Ectodermal cell (in vitro differentiated cells): Measurements from ENCODE around the gene BANK1.
A peak's percentile ranks its signal among the peaks of the same experiment; 100 is the strongest.

Experiments
- H3K27ac ChIP-seq: 2 replicates; pipeline ENCODE4 v1.7.0; 2013; ENCODE audit warnings: mild to moderate bottlenecking, low read depth, low read length; ENCODE audit not compliant: insufficient read depth, poor library complexity, severe bottlenecking
- H3K27me3 ChIP-seq: 2 replicates; pipeline ENCODE4 v1.7.0; 2013; ENCODE audit warnings: mild to moderate bottlenecking, low read length; ENCODE audit not compliant: insufficient read depth, control insufficient read depth, poor library complexity, severe bottlenecking
- H3K36me3 ChIP-seq: one replicate; pipeline ENCODE4 v1.7.0; 2013; ENCODE audit warnings: low read length; ENCODE audit not compliant: control insufficient read depth, insufficient read depth
- H3K4me1 ChIP-seq: one replicate; pipeline ENCODE4 v1.7.0; 2013; ENCODE audit warnings: low read length; ENCODE audit not compliant: control insufficient read depth, insufficient read depth
- H3K4me3 ChIP-seq: 2 replicates; pipeline ENCODE4 v1.7.0; 2013; ENCODE audit warnings: low read depth, low read length, control low read depth; ENCODE audit not compliant: insufficient read depth
- H3K9me3 ChIP-seq: 2 replicates; pipeline ENCODE4 v1.7.0; 2013; ENCODE audit warnings: mild to moderate bottlenecking, low read length, moderate library complexity; ENCODE audit not compliant: control insufficient read depth
- whole genome bisulfite sequencing, 2 experiments: methylation state at CpG; one replicate each; pipeline ENCODE4 v1.1.7; 2013; ENCODE audit warnings: missing lambda C conversion rate in 2 of 2; 5-methylcytosine and 5-hydroxymethylcytosine counted together

Gene BANK1

GRCh38 chr4:101952985-101953384 lies 162.5 kb downstream of the BANK1 start:
- peaks cover 17% of the 10 kb centered on the region for H3K4me1 ChIP-seq
- H3K27me3 ChIP-seq, result no peaks in the 10 kb centered on the region
- H3K36me3 ChIP-seq, result no peaks in the 10 kb centered on the region
- H3K27ac ChIP-seq, result no peak overlapping the region
- no peak overlapping the region for H3K4me3 ChIP-seq
- H3K9me3 ChIP-seq, result no peaks in the 10 kb centered on the region
- WGBS, 2 experiments, result 96 to 100% methylated on average over 3 to 4 of the region's 4 CpGs

DNA sequence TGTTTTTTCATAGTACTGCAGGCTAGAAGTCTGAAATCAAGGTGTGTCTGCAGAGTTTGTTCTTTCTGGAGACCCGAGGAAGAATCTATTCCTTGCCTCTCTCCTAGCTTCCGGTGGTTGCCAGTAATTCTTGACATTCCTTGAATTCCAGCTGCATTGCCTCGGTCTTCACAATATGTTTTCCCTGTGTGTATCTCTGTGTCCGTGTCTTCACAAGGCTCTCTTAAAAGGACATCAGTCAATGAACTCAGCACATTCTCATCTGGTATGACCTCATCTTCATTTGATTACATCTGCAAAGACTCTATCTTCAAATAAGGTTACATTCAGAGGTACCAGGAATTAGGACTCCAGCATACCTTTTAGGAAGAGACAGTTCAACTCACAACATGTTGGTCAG lies 163.4 kb downstream of the BANK1 start:
- H3K27ac ChIP-seq, result peak overlapping the region; percentile 38
- no peaks in the 10 kb centered on the region for H3K27me3 ChIP-seq
- H3K4me1 ChIP-seq, result peaks cover 17% of the 10 kb centered on the region
- WGBS, 2 experiments, result 18 to 25% methylated on average over 4 of the region's 4 CpGs
- H3K36me3 ChIP-seq, result no peaks in the 10 kb centered on the region
- no peaks in the 10 kb centered on the region for H3K9me3 ChIP-seq
- no peak overlapping the region for H3K4me3 ChIP-seq

DNA sequence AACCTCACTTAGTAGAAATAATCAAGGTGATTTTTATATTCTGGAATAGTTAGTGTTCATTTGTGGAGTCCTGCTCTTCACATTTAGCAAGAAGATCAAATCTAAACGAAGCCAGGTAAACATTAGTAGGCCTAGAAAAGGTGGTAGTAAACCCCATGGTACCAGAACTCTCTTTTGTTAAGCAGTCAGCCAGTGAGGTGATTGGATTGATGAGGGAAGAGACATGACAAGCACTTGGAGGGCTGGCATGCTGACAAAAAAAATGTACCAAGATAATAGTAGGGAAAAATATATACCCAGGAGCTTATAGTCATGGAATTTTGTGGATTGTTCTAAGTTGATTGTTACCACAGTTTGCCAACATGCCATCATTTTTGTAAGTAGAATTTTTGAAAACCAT lies 163.8 kb downstream of the BANK1 start:
- H3K27me3 ChIP-seq, result no peaks in the 10 kb centered on the region
- no peak overlapping the region for H3K4me3 ChIP-seq
- H3K27ac ChIP-seq, result peak overlapping the region; percentile 38
- no peaks in the 10 kb centered on the region for H3K36me3 ChIP-seq
- peaks cover 17% of the 10 kb centered on the region for H3K4me1 ChIP-seq
- H3K9me3 ChIP-seq, result no peaks in the 10 kb centered on the region
- 50 to 59% methylated on average over 1 of the region's 1 CpG for WGBS, 2 experiments

DNA sequence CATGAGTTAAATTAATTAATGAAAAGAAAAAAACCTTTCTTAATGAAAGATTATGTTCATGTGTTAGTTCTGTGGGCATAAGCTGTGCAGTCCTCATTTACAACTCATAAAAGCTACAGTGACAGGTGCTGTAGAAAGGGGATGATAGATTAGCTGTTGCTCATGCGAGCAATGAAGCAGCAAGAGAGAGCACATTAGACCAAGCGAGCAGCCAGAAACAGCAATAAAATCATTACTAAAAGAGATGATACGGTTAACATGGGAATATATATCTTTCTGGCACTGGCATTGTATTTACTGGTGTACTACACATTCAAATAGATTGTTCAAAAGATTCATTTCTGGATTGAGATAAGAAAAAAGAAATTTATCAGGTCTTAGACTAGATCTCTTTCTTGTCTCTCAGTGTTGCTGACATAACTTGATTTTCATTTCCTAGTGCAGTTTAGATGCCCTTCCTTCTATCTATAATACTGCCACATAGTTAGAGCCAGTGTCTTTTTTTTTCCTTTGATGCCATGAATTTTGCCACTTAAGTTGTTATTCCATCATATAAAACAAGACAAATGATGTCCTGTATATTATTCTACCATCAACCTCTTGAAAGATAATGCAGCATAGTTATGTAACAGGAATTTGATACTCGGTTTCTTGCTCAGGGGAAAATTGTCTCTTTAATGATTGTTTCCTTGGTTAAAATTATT lies 164.6 kb downstream of the BANK1 start:
- Histone ChIP-seq H3K36me3 (no peaks in the 10 kb centered on the region), H3K27ac (no peak overlapping the region), H3K4me1 (peaks cover 17% of the 10 kb centered on the region), H3K4me3 (no peak overlapping the region), H3K27me3 (no peaks in the 10 kb centered on the region), H3K9me3 (no peaks in the 10 kb centered on the region)
- 86 to 100% methylated on average over 1 to 4 of the region's 4 CpGs for WGBS, 2 experiments

DNA sequence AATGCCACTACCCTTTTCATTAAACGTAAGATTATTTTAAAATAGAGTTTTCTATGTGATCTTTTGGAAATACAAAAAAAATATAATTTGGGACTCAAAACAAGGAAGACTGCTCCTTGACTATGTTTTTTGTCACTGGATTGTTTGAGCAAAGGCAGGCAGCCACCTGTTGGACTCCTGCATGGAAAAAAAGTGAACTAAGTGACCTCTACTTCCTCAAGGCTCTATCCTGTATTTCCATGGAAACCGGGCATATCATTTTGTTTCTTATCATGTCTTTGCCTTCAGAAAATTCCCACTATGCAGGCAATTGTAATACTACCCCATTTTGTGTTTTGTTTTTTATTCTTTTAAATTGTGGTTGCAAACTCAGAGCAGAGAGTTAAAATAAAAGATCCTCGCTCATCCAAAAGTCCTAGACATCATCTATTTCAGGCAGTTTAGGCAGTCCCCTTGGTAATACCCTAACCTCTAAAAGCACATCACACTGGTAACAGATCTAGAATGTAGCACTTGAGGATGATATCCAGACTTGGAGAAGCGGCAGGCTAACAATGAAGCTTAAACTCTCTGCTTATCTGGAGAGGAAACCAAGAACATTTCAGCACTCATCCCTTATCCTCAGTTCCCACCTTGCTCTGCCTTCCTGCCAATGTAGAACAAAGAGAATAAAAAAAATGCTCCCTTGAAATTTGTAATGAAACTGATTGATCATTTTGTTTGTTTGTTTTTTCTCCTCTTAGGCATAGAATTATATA lies 165.7 kb downstream of the BANK1 start:
- Histone ChIP-seq H3K4me1 (peaks cover 17% of the 10 kb centered on the region), H3K27ac (no peak overlapping the region), H3K4me3 (no peak overlapping the region), H3K9me3 (no peaks in the 10 kb centered on the region), H3K27me3 (no peaks in the 10 kb centered on the region), H3K36me3 (no peaks in the 10 kb centered on the region)
- WGBS, 2 experiments, result 76 to 90% methylated on average over 3 of the region's 4 CpGs

- H3K4me1 ChIP-seq, result peaks cover 13% of the 10 kb centered on the region
- WGBS, 2 experiments, result 98 to 100% methylated on average over 3 of the region's 3 CpGs
- H3K4me3 ChIP-seq, result no peak overlapping the region
- H3K9me3 ChIP-seq, result no peaks in the 10 kb centered on the region
- H3K27me3 ChIP-seq, result no peaks in the 10 kb centered on the region
- no peaks in the 10 kb centered on the region for H3K36me3 ChIP-seq
- H3K27ac ChIP-seq, result no peak overlapping the region
Observed at GRCh38 chr4:101958547-101958946, 168.0 kb downstream of the BANK1 start.

DNA sequence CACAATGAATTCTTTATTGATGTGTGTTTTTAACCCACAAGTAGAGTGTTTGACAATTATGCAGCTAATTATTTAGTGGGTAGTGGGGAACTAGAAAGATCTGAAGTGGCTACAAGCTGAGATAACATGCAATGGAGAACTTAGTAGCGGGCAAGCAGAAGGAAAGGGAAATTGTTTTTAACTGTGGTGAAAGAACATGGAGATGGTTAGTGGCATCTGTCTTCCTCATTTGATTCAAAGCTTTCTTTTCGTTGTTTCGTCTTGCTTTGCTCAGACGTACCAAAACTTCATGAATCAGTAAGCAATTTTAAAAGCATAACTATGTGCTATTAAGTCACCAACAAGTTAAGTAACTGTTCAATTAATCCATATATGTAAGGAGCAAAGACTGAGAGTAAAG lies 169.9 kb downstream of the BANK1 start:
- Histone ChIP-seq H3K9me3 (no peaks in the 10 kb centered on the region), H3K27me3 (no peaks in the 10 kb centered on the region), H3K36me3 (no peaks in the 10 kb centered on the region), H3K27ac (no peak overlapping the region), H3K4me1 (no peaks in the 10 kb centered on the region), H3K4me3 (no peak overlapping the region)
- WGBS, 2 experiments, result 94 to 95% methylated on average over 4 of the region's 4 CpGs

DNA sequence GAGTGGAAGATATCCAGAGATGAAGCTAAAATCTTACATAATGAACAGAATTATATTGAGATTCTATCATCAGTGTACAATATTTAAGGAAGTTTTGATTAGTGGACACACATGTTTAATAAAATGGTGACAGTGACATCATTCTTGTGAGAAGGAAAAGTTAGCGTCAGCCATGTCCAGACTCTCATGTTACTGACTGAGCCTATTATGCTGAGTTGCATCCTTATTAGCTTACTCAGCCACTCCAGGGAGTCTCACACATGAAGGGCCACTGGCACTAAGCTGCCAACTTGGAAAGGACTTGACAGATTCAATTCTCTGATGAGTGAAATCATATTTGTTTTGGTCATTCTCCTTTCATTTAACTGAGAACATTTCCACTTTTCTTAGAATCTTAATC lies 170.6 kb downstream of the BANK1 start:
- no peaks in the 10 kb centered on the region for H3K9me3 ChIP-seq
- H3K4me1 ChIP-seq, result no peaks in the 10 kb centered on the region
- H3K27ac ChIP-seq, result no peak overlapping the region
- no peak overlapping the region for H3K4me3 ChIP-seq
- no peaks in the 10 kb centered on the region for H3K36me3 ChIP-seq
- 65 to 81% methylated on average over 1 of the region's 1 CpG for WGBS, 2 experiments
- no peaks in the 10 kb centered on the region for H3K27me3 ChIP-seq

DNA sequence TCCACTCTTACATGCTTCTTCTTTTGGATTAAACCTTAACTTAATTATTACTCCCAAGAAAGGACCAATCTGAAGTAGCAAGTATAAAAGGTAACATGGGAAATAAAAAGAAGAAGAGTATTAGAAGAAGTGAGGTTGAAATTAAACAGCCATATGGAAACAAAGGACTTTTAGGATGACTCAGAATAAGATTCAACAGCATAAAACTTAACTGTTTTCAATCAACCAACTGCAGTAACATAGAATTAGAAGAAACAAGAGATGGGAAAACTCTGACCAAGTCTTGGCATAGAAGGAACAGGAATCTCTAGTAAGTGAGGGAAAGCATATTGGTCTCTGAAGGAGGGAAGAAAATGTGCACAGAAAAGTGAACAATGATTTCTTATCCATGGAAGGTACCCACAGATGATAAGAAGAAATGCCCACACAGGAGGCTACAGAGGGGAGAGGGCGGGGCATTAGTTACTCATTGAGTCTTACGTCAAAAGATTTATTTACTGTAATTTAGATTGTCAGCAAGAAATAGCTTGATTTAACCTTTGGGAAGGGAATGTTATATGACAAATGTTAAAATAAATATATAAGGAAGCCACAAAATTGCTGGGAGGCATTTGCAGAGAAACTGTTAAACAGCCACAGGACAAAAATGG lies 177.3 kb downstream of the BANK1 start:
- Histone ChIP-seq H3K4me1 (no peaks in the 10 kb centered on the region), H3K4me3 (no peak overlapping the region), H3K27ac (no peak overlapping the region), H3K9me3 (no peaks in the 10 kb centered on the region), H3K36me3 (no peaks in the 10 kb centered on the region), H3K27me3 (no peaks in the 10 kb centered on the region)
- WGBS, 2 experiments, result 92 to 97% methylated on average over 2 of the region's 2 CpGs

- H3K36me3 ChIP-seq, result no peaks in the 10 kb centered on the region
- no peaks in the 10 kb centered on the region for H3K4me1 ChIP-seq
- H3K27ac ChIP-seq, result no peak overlapping the region
- 88% methylated on average over 2 of the region's 2 CpGs for WGBS, 2 experiments
- H3K27me3 ChIP-seq, result no peaks in the 10 kb centered on the region
- no peaks in the 10 kb centered on the region for H3K9me3 ChIP-seq
- H3K4me3 ChIP-seq, result no peak overlapping the region
Observed at GRCh38 chr4:101968364-101968763, 177.8 kb downstream of the BANK1 start.
